Kidney (tissue), 14 donors: ENCODE results near the gene LRBA. TPM values are rescaled to one million over a fixed set of nuclear protein-coding genes. Genes with fewer than 3 reads are reported as not detected.

ENCODE experiments used
- DNase-seq, 5 donors: peaks; one replicate each; pipeline ENCODE4 v3.0.0-alpha.2; 2013 to 2020
- FAIRE-seq: peaks from 2 replicates; lab custom pipeline; 2012; peaks lifted over from hg19 to GRCh38; lab: Jason Lieb, UNC
- H3K27ac ChIP-seq, 2 donors: one replicate each; pipeline ENCODE4 v1.7.0; 2013; ENCODE audit warnings: low read depth in 2 of 2, low read length in 2 of 2, inconsistent platforms in 1 of 2
- H3K27me3 ChIP-seq: one replicate; pipeline ENCODE4 v1.7.1; 2013; ENCODE audit warnings: low read length, inconsistent platforms; ENCODE audit not compliant: control insufficient read depth, insufficient read depth
- H3K36me3 ChIP-seq, 3 donors: one replicate each; pipeline versions ENCODE4 v1.7.0 to v1.7.1; 2013; ENCODE audit warnings: low read length in 3 of 3, control low read depth in 1 of 3, inconsistent platforms in 1 of 3; ENCODE audit not compliant: insufficient read depth in 3 of 3, control insufficient read depth in 2 of 3
- H3K4me1 ChIP-seq, 3 donors: one replicate each; pipeline versions ENCODE4 v1.7.0 to v1.7.1; 2013; ENCODE audit warnings: low read length in 3 of 3, inconsistent platforms in 1 of 3, low read depth in 1 of 3; ENCODE audit not compliant: control insufficient read depth in 2 of 3, insufficient read depth in 2 of 3
- H3K4me3 ChIP-seq, 3 donors: one replicate each; pipeline versions ENCODE4 v1.7.0 to v1.8.1; 2013; ENCODE audit warnings: low read length in 3 of 3, control low read depth in 1 of 3, inconsistent platforms in 1 of 3
- H3K9ac ChIP-seq, 3 donors: one replicate each; pipeline versions ENCODE4 v1.7.0 to v1.7.1; 2013; ENCODE audit warnings: low read length in 3 of 3, control low read depth in 1 of 3, inconsistent platforms in 1 of 3
- H3K9me3 ChIP-seq, 3 donors: one replicate each; pipeline versions ENCODE4 v1.7.0 to v1.7.1; 2013; ENCODE audit warnings: low read length in 3 of 3, control low read depth in 1 of 3, inconsistent platforms in 1 of 3; ENCODE audit not compliant: control insufficient read depth in 2 of 3, insufficient read depth in 1 of 3
- CTCF ChIP-seq: IDR thresholded peaks from 3 replicates; pipeline ENCODE4 v1.5.1; 2012; ENCODE audit warnings: mild to moderate bottlenecking, moderate library complexity, borderline replicate concordance; ENCODE audit not compliant: insufficient read depth; ENCODE audit errors: extremely low read depth
- intact Hi-C: fragments of 100-400 bp; cut with DNase I; formaldehyde crosslinking; loops from one replicate; pipeline ENCODE4 v1.11.1; 2022
- polyA plus RNA-seq: library from polyadenylated mRNA; stranded (reverse); fragments of 350-450 nt; fragmentation: Illumina TruSeq; extraction: RNeasy Lipid Tissue Mini Kit (QIAGEN cat#74804); gene quantifications from one replicate; pipeline ENCODE4 v1.2.3, GENCODE V29; 2014; ENCODE audit warnings: low read depth, low replicate concordance; ENCODE audit not compliant: insufficient read depth
- total RNA-seq: library from RNA; stranded (reverse); fragmentation: NEBNext Ultra II Directional; extraction: Animal tissue kit (Norgen Biotek cat#: 25700); gene quantifications from one replicate; pipeline ENCODE4 v1.2.1, GENCODE V29; 2021
- donor health status: control.
- donor health status: control.
- donor health status: control.
- donor health status: control.
- donor health status: control.
- donor health status: DM: yes; HTN: yes; CAD: no.
- donor health status: Normal renal cell carcinoma (clear cell type).

The LRBA gene
- total and polyA plus RNA-seq, 2 donors from 2014 or later: 20.3 to 76.7 TPM

GRCh38 chr4:150240011-150240410 is 775.1 kb downstream of the LRBA start:
- Histone ChIP-seq H3K9me3 (no peaks in the 10 kb centered on the region), H3K27ac (no peak overlapping the region), H3K4me3 (no peak overlapping the region), H3K9ac (no peak overlapping the region), H3K27me3 (no peaks in the 10 kb centered on the region), H3K36me3 (no peaks in the 10 kb centered on the region), H3K4me1 (peaks cover 0 to 3% (median 0%) of the 10 kb centered on the region in 3 donors)
- intact Hi-C loops: no loop called here
- no peak for TF ChIP-seq CTCF
- FAIRE-seq: no peak
- no peak for DNase-seq

GRCh38 chr4:150238591-150238990 is 776.5 kb downstream of the LRBA start:
- no peak for TF ChIP-seq CTCF
- Histone ChIP-seq H3K27me3 (no peaks in the 10 kb centered on the region), H3K36me3 (no peaks in the 10 kb centered on the region), H3K9ac (no peak overlapping the region), H3K4me3 (no peak overlapping the region), H3K4me1 (peaks cover 0 to 3% (median 0%) of the 10 kb centered on the region in 3 donors), H3K27ac (no peak overlapping the region), H3K9me3 (no peaks in the 10 kb centered on the region)
- no peak for FAIRE-seq
- no peak for DNase-seq
- intact Hi-C loops: loop anchor here (10.0 kb wide), 1 partner anchor 234 kb away; no protein-coding TSS in a partner anchor

- peak in 1 of 5 donors; percentile 57 for DNase-seq
- no peaks in the 10 kb centered on the region for H3K27me3 ChIP-seq
- H3K9ac ChIP-seq: no peak overlapping the region
- H3K4me3 ChIP-seq: no peak overlapping the region
- no peaks in the 10 kb centered on the region for H3K9me3 ChIP-seq
- no peaks in the 10 kb centered on the region for H3K36me3 ChIP-seq
- TF ChIP-seq CTCF: no peak
- H3K27ac ChIP-seq: no peak overlapping the region
- H3K4me1 ChIP-seq: peaks cover 0 to 3% (median 0%) of the 10 kb centered on the region in 3 donors
- intact Hi-C loops: loop anchor here (10.0 kb wide), 1 partner anchor 232 kb away; no protein-coding TSS in a partner anchor
- FAIRE-seq: peak; percentile 65
Observed at GRCh38 chr4:150237110-150237872, 777.8 kb downstream of the LRBA start.
